GM18498 (cell line): ENCODE measurements around the gene NLRC5.
"Not testable (repeated sequence)": the region's sequence is repeated elsewhere in the genome, so short reads cannot be mapped to it uniquely, and the experiment has no call there.

Experiments used
- ATAC-seq: cut with Tn5 transposase; IDR thresholded peaks from one replicate; pipeline ENCODE4 v1.9.1; 2021; ENCODE audit warnings: mild to moderate bottlenecking, moderate library complexity; ENCODE audit not compliant: unreplicated experiment

NLRC5 gene

DNA sequence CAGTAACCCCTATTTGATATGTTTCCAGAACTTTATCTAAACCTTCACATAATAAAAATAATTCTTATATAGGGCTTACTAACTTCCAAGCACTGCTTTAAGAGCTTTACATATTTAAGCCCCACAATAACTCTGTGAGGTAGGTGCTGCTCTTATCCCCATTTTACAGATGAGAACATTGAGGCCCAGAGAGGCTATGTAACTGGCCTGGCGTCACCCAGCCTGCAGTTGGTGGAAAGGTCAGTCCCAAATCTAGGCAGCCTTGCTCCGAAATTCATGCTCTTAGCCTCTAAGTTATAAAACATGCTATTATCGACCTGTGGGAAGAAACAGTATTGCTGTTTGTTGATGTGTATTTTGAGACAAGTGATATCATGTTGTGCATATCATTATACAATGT is 9.0 kb downstream of the NLRC5 start:
- no peak for ATAC-seq

- ATAC-seq = no peak
These were observed 9.5 kb downstream of the NLRC5 start for GRCh38 chr16:56998861-56999260.

DNA sequence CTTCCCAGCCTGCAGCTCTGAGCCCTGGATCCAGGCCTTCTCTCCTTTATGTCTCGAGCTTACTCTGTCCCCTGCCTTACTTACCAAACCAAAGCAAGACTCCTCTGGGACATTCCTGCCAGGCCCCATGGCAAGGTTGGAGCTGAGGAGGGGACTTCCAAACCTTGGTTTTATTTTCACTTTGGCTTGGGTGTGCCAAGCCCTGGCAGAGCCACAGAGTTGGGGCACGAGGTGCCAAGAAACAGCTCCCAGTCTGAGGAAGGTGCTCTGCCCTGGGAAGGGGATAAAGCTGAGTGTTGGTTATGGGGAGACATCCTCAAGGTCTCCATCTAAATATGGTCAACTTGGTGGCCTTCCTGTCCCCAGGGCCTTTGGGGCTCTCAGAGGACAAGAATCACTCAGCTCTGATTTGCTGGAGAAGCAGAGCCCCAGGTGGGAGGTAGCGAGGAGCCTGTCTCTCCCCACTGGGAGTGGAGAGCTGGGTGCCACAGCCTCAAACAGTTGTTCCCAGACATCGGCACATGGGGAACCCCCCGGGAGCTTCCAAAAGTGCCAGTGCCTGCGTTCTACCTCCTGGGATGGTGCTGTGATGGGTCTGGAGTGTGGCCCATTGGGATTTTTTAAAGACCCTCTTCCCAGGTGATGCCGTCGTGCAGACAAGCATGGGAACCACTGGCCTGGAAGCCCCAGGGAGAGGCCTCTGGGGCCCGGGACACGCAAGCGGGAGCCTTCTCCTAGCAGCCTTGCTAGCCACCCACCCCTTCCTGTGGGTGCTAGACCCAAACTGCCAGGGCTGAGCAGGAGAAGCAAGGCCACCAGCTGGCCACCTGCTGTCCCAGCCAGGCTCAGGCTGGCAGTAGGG is 10.3 kb downstream of the NLRC5 start:
- peak; percentile 11 for ATAC-seq

- peak; percentile 44 for ATAC-seq
These were observed 11.1 kb downstream of the NLRC5 start for GRCh38 chr16:57000271-57001025.

GRCh38 chr16:57001026-57001679 is 11.8 kb downstream of the NLRC5 start:
- no peak for ATAC-seq

DNA sequence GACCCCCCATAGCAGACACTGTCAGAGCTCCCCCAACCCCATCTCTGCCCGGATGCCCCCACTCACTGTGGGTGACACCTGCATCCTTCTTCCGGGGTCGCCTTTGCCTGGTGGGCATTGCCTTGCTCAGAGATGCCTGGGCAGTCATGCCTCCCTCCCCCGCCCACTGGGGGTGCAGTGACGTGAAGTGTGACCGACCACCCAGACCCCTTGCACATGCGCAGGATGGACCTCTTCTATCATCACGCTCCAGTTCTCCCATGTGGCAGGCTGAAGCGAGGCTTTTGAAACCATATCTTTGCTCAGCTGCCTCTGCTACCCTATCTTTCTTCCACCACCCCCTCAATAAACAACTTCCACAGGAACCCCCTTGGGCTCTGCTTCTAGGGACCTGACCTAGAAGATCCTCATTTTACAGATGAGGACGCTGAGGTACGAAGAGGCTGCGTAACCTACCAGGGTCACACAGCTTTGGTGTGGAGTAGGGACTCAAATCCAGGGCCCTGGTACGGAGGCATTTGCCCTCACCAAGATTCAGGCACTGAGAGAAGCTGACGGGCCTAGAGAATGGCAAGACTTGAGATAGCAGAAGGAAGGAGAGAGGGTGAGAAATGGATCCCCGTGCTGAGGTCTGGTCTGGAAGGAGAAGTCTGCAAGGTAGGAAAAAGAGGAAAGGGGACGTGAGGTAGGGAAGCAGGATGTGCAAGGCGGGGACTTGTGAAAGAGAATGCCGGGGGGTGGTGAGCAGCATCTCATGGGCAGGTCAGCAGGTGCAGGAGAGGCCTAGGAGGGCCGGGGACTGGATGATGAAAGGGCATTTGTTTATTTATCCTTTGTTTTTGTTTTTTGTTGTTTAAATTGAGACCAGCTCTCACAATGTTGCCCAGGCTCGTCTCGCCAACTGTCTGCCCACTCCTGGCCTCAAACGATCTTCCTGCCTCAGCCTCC is 14.4 kb downstream of the NLRC5 start:
- ATAC-seq = no peak

DNA sequence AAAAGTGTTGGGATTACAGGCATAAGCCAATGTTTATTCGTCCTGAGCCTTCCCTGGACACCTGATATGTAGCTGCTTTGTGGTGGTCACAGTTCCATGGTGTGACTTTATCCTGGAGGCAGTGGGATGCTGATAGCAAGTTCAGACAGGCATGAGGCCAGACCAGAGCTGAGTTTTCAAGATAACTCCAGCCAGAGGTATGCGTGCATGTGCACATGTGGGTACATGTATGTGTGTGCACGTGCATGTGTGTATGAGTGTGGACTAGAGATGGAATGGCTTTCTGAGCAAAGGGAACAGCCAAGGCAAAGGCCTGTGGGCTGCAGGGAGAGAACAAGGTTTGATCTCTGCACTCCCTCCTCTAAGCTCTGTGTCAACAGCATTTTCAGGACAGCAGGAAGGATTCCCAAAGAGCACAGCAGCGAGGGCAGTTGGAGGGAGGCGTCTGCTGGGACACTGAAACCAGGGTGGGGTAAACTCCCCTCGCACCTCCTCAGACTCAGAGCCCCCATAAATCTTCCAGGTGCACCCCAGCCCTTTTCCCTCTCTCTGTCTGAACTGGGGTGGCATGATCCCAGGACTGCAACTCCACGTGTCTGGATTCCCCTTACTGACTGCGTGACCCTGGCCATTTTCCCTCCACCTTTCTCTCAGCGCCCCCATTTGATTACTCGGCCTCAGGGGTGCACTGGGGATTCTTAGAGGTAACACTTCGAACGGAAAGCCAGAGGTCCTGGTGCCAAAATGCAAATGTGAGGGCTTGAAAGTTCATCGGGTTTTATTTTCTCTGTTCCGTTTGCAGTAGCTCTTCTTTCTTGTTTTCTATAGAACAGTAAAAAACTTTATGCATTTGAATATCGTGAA is 15.3 kb downstream of the NLRC5 start:
- no peak for ATAC-seq

DNA sequence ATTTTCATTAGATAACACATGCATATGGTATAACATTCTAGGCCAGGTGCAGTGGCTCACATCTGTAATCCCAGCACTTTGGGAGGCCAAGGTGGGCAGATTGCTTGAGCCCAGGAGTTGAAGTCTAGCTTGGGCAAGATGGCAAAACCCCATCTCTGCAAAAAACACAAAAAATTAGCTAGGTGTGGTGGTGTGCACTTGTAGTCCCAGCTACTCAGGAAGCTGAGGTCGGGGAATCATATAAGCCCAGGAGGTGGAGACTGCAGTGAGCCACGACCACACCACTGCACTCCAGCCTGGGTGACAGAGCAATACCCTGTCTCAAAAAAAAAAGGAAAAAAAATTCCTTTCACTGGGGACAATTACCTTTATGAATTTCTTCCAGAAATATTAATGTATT is 16.2 kb downstream of the NLRC5 start:
- ATAC-seq = not testable (repeated sequence)

DNA sequence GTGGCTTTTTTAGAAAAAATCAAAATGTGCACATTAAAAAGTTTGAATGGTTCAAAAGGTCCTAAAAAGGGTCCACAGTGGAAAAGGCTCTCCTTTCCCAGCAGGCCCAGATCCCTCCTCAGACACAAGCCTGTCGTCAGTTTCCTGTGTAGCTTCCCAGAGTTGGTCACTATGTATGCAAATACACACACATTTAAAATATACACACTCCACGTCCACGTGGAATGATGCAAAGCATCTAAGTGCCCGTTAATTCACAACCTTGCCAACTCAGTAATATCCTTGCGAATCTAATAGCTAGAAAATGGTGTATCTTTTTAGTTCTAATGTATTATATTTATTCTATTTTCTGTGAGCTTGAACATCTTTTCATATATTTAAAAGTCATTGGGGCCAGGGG is 17.7 kb downstream of the NLRC5 start:
- ATAC-seq = no peak

DNA sequence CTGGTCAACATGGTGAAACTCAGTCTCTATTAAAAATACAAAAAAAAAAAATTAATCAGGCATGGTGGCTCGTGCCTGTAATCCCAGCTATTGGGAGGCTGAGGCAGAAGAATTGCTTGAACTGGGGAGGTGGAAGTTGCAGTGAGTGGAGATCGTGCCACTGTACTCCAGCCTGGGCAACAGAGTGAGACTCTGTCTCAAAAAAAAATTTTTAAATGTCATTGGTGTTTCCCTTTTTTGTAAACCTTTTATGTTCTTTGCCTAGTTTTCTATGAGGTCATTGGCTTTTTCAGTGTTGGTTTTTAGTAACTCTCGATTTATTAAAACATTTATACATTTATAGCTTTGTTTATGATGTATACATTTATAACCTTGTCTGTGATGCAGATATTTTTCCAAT is 18.2 kb downstream of the NLRC5 start:
- ATAC-seq = no peak

DNA sequence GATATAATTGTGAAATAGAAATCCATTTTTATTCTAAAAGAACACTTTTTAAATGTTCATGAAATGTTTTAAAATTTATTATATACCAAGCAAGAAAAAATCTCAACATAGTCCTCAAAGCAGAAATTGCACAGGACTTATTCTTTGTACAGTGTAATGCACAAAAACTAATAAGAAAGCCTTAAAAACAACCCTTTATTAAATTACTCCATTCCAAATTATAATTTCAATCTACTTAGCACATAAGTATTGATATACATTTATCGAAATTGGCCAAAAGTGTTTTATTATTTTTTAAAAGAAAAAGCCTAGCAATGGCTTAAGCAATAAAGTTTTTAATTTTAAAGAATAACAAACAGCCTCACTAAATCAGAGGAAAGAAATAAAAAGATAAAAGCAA is 19.1 kb downstream of the NLRC5 start:
- ATAC-seq = no peak

DNA sequence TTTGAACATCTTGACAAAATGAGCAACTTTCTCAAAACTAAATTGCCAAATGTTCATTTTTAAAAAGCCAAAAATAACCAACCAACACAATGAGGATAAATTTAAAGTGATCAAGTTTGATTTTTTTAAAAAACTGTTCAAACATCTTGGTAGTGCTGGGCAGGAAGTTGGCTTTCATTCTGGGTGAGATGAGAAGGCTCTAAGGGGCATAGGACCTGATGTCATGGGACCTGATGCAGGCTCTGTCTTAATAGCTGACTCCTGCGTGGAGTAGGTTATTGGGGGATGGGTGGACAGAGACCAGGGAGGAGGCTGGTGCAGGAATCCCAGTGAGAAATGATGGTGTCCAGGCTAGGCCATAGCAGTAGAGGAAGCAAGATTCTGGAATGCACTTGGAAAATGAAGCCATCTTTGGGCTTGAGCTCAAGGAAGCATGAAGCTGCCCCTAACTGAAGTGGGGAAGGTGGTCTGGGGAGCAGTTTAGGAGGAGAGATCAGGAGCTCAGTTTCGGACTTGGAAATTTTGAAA is 20.4 kb downstream of the NLRC5 start:
- ATAC-seq = no peak

DNA sequence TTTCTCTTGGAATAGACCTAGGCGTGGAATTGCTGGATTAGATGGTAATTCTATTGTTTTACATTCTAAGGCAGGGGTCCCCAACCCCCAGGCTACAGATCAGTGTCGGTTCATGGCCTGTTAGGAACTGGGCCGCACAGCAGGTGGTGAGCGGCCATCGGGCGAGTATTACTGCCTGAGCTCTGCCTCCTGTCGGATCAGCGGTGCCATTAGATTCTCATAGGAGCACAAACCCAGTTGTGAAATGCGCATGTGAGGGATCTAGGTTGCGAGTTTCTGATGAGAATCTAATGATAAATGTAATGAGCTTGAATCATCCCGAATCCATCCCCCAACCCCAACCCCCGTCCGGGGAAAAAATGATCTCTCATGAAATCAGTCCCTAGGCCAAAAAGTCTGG is 23.0 kb downstream of the NLRC5 start:
- no peak for ATAC-seq

DNA sequence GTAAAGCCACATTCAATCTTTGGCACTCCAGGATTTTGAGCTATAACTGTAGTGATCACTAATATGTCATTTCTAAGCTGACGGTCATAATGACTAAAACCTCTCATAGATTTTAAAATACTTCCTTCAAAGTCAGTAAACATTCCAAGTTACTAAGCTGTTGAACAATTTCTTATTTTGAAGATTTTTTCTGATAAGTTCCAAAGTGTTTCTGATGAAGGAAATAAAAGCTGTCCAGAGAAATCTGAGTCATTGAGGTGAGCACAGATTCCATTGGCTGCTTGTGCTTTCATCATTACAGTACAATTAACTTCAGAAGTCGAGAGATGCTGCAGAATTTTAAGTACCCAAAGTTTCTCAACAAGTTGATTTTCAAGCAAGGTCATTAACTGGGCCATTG is 23.9 kb downstream of the NLRC5 start:
- ATAC-seq = no peak

DNA sequence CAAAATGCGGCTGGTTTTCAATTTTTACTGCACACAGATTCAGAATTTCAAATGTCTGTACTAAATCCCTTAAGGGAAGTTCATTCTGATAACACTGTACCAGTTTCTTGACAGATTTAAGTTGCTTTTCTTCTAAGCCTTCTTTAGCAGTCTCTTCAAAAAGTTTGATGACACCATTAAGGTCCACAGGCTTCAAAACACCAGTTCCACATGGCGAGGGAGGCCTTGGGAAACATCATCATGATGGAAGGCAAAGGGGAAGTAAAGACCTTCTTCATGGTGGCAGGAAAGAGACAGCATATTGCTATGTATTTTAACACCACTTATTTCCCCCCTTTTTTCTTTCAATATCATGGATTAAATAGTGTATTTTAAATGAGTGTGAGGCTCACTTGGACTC is 24.5 kb downstream of the NLRC5 start:
- no peak for ATAC-seq

- ATAC-seq = no peak
These were observed 26.9 kb downstream of the NLRC5 start for GRCh38 chr16:57016301-57016700.

GRCh38 chr16:57016831-57017230 is 27.5 kb downstream of the NLRC5 start:
- ATAC-seq = no peak

DNA sequence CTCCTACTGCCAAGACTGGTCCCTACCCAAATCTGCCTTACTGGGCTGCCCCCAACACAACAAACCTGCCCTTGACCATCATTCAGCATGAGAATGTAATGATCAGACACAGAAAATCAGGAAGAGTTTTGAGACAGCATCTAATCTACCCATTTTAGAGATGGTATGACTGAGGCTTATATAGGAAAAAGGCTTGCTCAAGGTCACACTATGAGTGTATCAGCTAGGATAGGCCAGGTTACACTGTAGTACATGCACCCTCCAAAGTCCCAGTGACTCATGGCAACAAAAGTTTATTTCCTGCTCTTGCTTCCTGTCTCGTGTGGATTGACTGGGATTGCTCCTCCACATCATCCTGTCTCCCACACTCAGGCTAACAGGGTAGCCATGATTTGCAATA is 27.9 kb downstream of the NLRC5 start:
- no peak for ATAC-seq

DNA sequence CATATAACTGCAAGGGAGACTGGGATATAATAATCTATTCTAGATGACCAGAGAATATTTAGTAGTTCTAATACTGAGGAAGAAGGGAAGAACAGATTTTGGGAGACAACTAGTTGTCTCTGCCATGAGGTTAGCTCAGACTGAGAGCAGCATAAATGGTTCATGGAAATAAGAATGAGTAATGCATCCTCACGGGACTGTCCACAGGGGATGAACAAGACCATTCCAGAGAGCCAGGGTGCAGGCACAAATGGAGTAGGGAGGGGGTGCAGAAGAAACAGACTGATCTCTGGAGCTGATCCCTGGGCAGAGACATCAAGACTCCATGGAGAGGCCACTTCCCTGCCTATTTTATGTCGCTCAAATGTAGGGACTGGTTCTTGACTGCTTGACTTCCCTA is 30.4 kb downstream of the NLRC5 start:
- ATAC-seq = no peak
